Keratinocyte (primary cell): ENCODE data around the gene MRPL24. TPM values are rescaled to one million over a fixed set of nuclear protein-coding genes. Genes with fewer than 3 reads are reported as not detected.

Source experiments
- DNase-seq: peaks from one replicate; pipeline ENCODE4 v3.0.0-alpha.2; 2011; ENCODE audit warnings: low read depth, missing footprints, low spot score
- FAIRE-seq: peaks from 2 replicates; lab custom pipeline; 2011; peaks lifted over from hg19 to GRCh38; lab: Jason Lieb, UNC
- H2AFZ ChIP-seq: 2 replicates; pipeline ENCODE4 v1.6.0; 2012; ENCODE audit warnings: low read length, control low read depth, inconsistent platforms; ENCODE audit not compliant: control insufficient read depth
- H3K27ac ChIP-seq: 2 replicates; pipeline ENCODE4 v1.5.1; 2011; ENCODE audit warnings: low read length; ENCODE audit not compliant: control insufficient read depth, insufficient read depth
- H3K27me3 ChIP-seq: 3 replicates; pipeline ENCODE4 v1.6.0; 2011; ENCODE audit warnings: low read length; ENCODE audit not compliant: control insufficient read depth, insufficient read depth; ENCODE audit errors: extremely low read depth
- H3K36me3 ChIP-seq, 2 experiments: 2 replicates in 1 of 2; 3 replicates in 1 of 2; pipeline ENCODE4 v1.5.1; 2011; ENCODE audit warnings: low read length in 2 of 2, mild to moderate bottlenecking in 1 of 2; ENCODE audit not compliant: control insufficient read depth in 2 of 2, insufficient read depth in 2 of 2; ENCODE audit errors: extremely low read depth in 1 of 2
- H3K4me1 ChIP-seq: 3 replicates; pipeline ENCODE4 v1.5.1; 2011; ENCODE audit warnings: low read length; ENCODE audit not compliant: control insufficient read depth, insufficient read depth; ENCODE audit errors: extremely low read depth
- H3K4me2 ChIP-seq: 3 replicates; pipeline ENCODE4 v1.6.0; 2011; ENCODE audit warnings: low read depth, low read length; ENCODE audit not compliant: control insufficient read depth, insufficient read depth; ENCODE audit errors: extremely low read depth
- H3K4me3 ChIP-seq, 3 experiments: fragments of 200-600 bp in 1 of 3; sonication (generic) in 1 of 3; 2 replicates in 2 of 3; 3 replicates in 1 of 3; pipeline ENCODE4 v1.5.1; 2011 to 2016; ENCODE audit warnings: low read length in 3 of 3, mild to moderate bottlenecking in 3 of 3, control low read depth in 2 of 3, inconsistent platforms in 1 of 3, low read depth in 1 of 3, mixed read lengths in 1 of 3, mixed run types in 1 of 3, moderate library complexity in 1 of 3; ENCODE audit not compliant: control insufficient read depth in 2 of 3, insufficient read depth in 2 of 3; ENCODE audit errors: extremely low read depth in 1 of 3
- H3K79me2 ChIP-seq: 2 replicates; pipeline ENCODE4 v1.6.0; 2012; ENCODE audit warnings: low read length; ENCODE audit not compliant: control insufficient read depth, insufficient read depth
- H3K9ac ChIP-seq: 3 replicates; pipeline ENCODE4 v1.6.0; 2011; ENCODE audit warnings: low read length; ENCODE audit not compliant: control insufficient read depth, insufficient read depth; ENCODE audit errors: extremely low read depth
- H3K9me1 ChIP-seq: 3 replicates; pipeline ENCODE4 v1.6.0; 2011; ENCODE audit warnings: low read length; ENCODE audit not compliant: control insufficient read depth, insufficient read depth; ENCODE audit errors: extremely low read depth
- H3K9me3 ChIP-seq: 2 replicates; pipeline ENCODE4 v1.5.1; 2012; ENCODE audit warnings: low read depth, low read length; ENCODE audit not compliant: control insufficient read depth
- H4K20me1 ChIP-seq: 3 replicates; pipeline ENCODE4 v1.6.0; 2011; ENCODE audit warnings: low read length; ENCODE audit not compliant: control insufficient read depth, insufficient read depth; ENCODE audit errors: extremely low read depth
- CTCF ChIP-seq, 3 experiments: IDR thresholded peaks in 1 of 3; conservative IDR thresholded peaks in 1 of 3; optimal IDR thresholded peaks in 1 of 3; 2 replicates in 2 of 3; 3 replicates in 1 of 3; pipeline versions ENCODE3 to v1.5.1; 2011; ENCODE audit warnings: low read length in 3 of 3, mild to moderate bottlenecking in 3 of 3, moderate library complexity in 2 of 3, control low read depth in 1 of 3, inconsistent platforms in 1 of 3; ENCODE audit not compliant: insufficient read depth in 2 of 3; ENCODE audit errors: extremely low read depth in 1 of 3
- EZH2 ChIP-seq: IDR thresholded peaks from one replicate; pipeline ENCODE4 v1.6.1; 2012; ENCODE audit warnings: inconsistent platforms, mild to moderate bottlenecking, low read length, moderate library complexity
- dilution Hi-C: fragments of 300-500 bp; cut with MboI; formaldehyde crosslinking; loops from one replicate; pipeline ENCODE4 v1.7.0; 2020; ENCODE audit warnings: low sequenced_read_pairs; ENCODE audit not compliant: extremely low pct_ligation_motif_present
- polyA plus RNA-seq, 5 experiments: library from polyadenylated mRNA; depleted of rRNA in 3 of 5; stranded (reverse) in 3 of 5; stranded (forward) in 1 of 5; unstranded in 1 of 5; fragments of >200 nt; gene quantifications; 1 replicate in 1 of 5; 2 replicates in 3 of 5; 3 replicates in 1 of 5; pipeline versions ENCODE4 v1.2.1 to v1.2.3, GENCODE V29; 2011 to 2012; ENCODE audit warnings: missing spikeins in 2 of 5, low read depth in 1 of 5, low replicate concordance in 1 of 5

MRPL24 gene
- polyA plus RNA-seq, 1 donor (not counting 4 experiments of a cell fraction or from before 2014, with no cell fraction given), result 157 TPM

- H3K27me3 ChIP-seq, result no peaks in the 10 kb centered on the region
- dilution Hi-C loops, result no loop called here
- peaks cover 7 to 8% of the 10 kb centered on the region in 2 experiments for H3K36me3 ChIP-seq
- H3K9ac ChIP-seq, result peak overlapping the region; percentile 98
- H3K9me1 ChIP-seq, result peaks cover 3% of the 10 kb centered on the region
- H3K4me2 ChIP-seq, result peak overlapping the region; percentile 89
- FAIRE-seq (no peak), DNase-seq (no peak)
- H4K20me1 ChIP-seq, result peaks cover 10% of the 10 kb centered on the region
- H3K4me3 ChIP-seq, result peak overlapping the region; percentile 71 to 89 (median 86)
- H2AFZ ChIP-seq, result no peak overlapping the region
- peaks cover 18% of the 10 kb centered on the region for H3K4me1 ChIP-seq
- no peak for TF ChIP-seq CTCF (optimal IDR thresholded peaks at IDR 0.05 in 1 of 3, IDR thresholded peaks at IDR 0.05 in 1 of 3, conservative IDR thresholded peaks at IDR 0.05 in 1 of 3; ENCODE audit: extremely low read depth in 1 of 3, insufficient read depth in 2 of 3, low read length in 3 of 3)
- TF ChIP-seq EZH2, result no peak
- peak overlapping the region; percentile 87 for H3K27ac ChIP-seq
- no peaks in the 10 kb centered on the region for H3K9me3 ChIP-seq
- H3K79me2 ChIP-seq, result peaks cover 63% of the 10 kb centered on the region
These were observed 27.9 kb upstream of the MRPL24 start for GRCh38 chr1:156768610-156769295.

DNA sequence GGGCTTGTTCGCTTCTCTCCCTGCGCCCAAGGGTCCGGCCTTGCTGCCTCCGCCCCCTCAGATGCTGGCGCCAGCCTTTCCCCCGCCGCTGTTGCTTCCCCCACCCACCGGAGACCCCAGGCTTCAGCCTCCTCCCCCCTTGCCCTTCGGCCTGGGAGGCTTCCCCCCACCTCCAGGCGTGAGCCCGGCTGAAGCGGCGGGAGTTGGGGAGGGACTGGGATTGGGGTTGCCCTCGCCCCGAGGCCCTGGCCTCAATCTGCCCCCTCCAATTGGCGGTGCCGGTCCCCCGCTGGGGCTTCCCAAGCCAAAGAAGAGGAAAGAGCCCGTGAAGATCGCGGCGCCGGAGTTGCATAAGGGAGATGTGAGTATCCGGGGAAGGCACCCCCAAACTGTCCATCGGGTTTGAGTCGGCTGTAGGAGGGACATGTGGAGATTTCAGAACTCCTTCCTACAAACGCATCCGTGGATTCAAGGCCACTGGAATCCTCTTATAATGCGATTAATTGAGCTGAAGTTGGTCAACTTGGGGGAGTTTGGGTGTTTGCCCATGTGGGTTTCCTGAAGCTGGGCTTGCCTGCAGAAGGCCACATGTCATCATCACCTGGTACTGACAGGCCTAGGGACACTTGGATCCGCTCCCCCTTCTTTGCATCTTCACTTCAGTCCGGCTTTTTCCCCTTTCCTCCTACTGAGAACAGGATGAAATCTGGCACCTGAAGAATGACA, 27.2 kb upstream of the MRPL24 start:
- peaks cover 56% of the 10 kb centered on the region for H3K79me2 ChIP-seq
- dilution Hi-C loops, result no loop called here
- H3K36me3 ChIP-seq, result peaks cover 7 to 8% of the 10 kb centered on the region in 2 experiments
- H4K20me1 ChIP-seq, result peaks cover 6% of the 10 kb centered on the region
- H3K27ac ChIP-seq, result peak overlapping the region; percentile 87
- peak overlapping the region; percentile 32 for H2AFZ ChIP-seq
- H3K4me3 ChIP-seq, result peak overlapping the region; percentile 71 to 89 (median 86)
- H3K9me1 ChIP-seq, result peaks cover 3% of the 10 kb centered on the region
- FAIRE-seq (no peak), DNase-seq (no peak)
- H3K9ac ChIP-seq, result peak overlapping the region; percentile 98
- H3K4me2 ChIP-seq, result peak overlapping the region; percentile 89
- peaks cover 18% of the 10 kb centered on the region for H3K4me1 ChIP-seq
- H3K9me3 ChIP-seq, result no peaks in the 10 kb centered on the region
- no peaks in the 10 kb centered on the region for H3K27me3 ChIP-seq
- TF ChIP-seq EZH2 (no peak), CTCF (optimal IDR thresholded peaks at IDR 0.05 in 1 of 3, IDR thresholded peaks at IDR 0.05 in 1 of 3, conservative IDR thresholded peaks at IDR 0.05 in 1 of 3; ENCODE audit: extremely low read depth in 1 of 3, insufficient read depth in 2 of 3, low read length in 3 of 3) (no peak)
